PC-3 (cell line): ENCODE data around the gene MYRFL.
"Not testable (repeated sequence)": the region's sequence is repeated elsewhere in the genome, so short reads cannot be mapped to it uniquely, and the experiment has no call there.

Experiments
- CTCF ChIP-seq: fragments of 300-600 bp; sonication (generic); conservative IDR thresholded peaks from 2 replicates; pipeline ENCODE4 v1.5.1; 2017; ENCODE audit warnings: antibody characterized with exemption, low read depth, mild to moderate bottlenecking, low read length
- EZH2 ChIP-seq: fragments of 300-600 bp; sonication (generic); IDR thresholded peaks from one replicate; pipeline ENCODE4 v1.6.1; 2017; ENCODE audit warnings: antibody characterized with exemption, mild to moderate bottlenecking, low read length; ENCODE audit not compliant: unreplicated experiment
- EZH2phosphoT487 ChIP-seq: fragments of 300-600 bp; sonication (generic); IDR thresholded peaks from 2 replicates; pipeline ENCODE4 v1.6.1; 2018; ENCODE audit warnings: mild to moderate bottlenecking, antibody characterized with exemption, low read length, borderline replicate concordance

- TF ChIP-seq CTCF, EZH2phosphoT487, EZH2: not testable (repeated sequence)
Measured at GRCh38 chr12:69994086-69994485, 169.1 kb downstream of the MYRFL start.
